ENCODE data around the gene DYNC1I1. TPM values are rescaled to one million over a fixed set of nuclear protein-coding genes. Genes with fewer than 3 reads are reported as not detected.

DYNC1I1 gene
- total and polyA plus RNA-seq, 4 donors = 0.28 to 0.67 (median 0.39) TPM

DNA sequence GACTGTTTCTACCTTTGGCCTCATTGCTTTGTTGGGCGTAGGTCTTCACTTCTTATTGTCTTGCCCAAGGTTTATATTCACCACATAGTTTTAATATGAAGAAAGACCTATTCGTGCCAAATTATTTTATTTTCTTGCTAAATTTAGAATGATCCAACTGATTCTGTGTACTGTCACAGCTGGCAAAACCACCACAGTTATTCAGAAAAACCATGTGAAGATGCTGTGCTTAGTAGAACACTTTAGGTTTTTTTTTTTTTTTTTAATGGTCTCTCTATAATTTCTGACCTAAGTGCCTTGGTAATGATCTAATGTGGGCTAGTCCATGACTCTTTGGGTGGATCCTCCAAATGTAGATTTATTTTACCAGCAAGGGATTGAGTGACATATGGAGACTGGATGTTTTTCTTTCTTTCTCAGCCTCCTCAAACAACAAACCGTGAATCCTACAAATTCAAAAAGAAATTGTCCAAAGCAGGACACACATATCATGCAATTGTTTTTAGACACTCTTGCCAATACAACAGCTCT lies 243.8 kb downstream of the DYNC1I1 start:
- no peak overlapping the region for H3K9ac ChIP-seq (ENCODE audit: low read depth in 1 of 2, low read length in 2 of 2)

DNA sequence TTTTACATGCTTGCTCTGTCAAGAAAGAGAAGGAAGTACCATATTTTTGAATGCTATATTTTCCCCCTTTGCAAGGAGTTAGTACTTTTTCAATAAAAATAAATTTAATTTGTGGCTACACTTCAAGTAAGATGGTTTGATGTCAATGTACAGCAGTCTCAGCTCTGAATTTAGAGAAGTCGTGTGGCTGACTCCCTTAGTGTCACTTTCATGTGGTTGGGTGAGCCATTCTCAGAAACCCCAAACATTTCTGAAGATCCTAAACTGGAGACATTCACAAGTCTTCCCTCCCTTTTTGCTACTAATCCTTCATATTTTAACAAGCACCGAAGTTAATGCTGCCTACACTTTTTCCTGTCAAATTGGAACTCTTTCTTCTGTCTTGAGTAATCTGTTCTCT lies 244.4 kb downstream of the DYNC1I1 start:
- DNase-seq (ENCODE audit: low spot score) = no peak
- no peak overlapping the region for H3K4me3 ChIP-seq (ENCODE audit: low read depth in 1 of 3, low read length in 3 of 3)
- WGBS = 80% methylated on average over 2 of the region's 2 CpGs
- no peak overlapping the region for H3K27ac ChIP-seq (ENCODE audit: low read depth in 1 of 2, low read length in 2 of 2)
- H3K9ac ChIP-seq (ENCODE audit: low read depth in 1 of 2, low read length in 2 of 2) = no peak overlapping the region
- H3K4me1 ChIP-seq (ENCODE audit: control insufficient read depth in 4 of 4, insufficient read depth in 4 of 4, low read length in 3 of 4) = no peaks in the 10 kb centered on the region
- H3K9me3 ChIP-seq (ENCODE audit: control insufficient read depth in 4 of 4, low read length in 3 of 4) = no peaks in the 10 kb centered on the region
- TF ChIP-seq JUND (IDR thresholded peaks at IDR 0.05) = no peak
- no peak for TF ChIP-seq HNF4A (conservative IDR thresholded peaks at IDR 0.05)
- H3K27me3 ChIP-seq (ENCODE audit: control insufficient read depth in 4 of 4, insufficient read depth in 4 of 4, low read length in 3 of 4) = no peaks in the 10 kb centered on the region
- no peaks in the 10 kb centered on the region for H3K36me3 ChIP-seq (ENCODE audit: control insufficient read depth in 4 of 4, insufficient read depth in 3 of 4, low read depth in 1 of 4, low read length in 3 of 4)

More for the DNA sequence above, 243.8 kb downstream of the DYNC1I1 start:
- H3K4me3 ChIP-seq (ENCODE audit: low read depth in 1 of 3, low read length in 3 of 3) = no peak overlapping the region
- no peak for DNase-seq (ENCODE audit: low spot score)
- H3K27me3 ChIP-seq (ENCODE audit: control insufficient read depth in 4 of 4, insufficient read depth in 4 of 4, low read length in 3 of 4) = no peaks in the 10 kb centered on the region
- no peaks in the 10 kb centered on the region for H3K36me3 ChIP-seq (ENCODE audit: control insufficient read depth in 4 of 4, insufficient read depth in 3 of 4, low read depth in 1 of 4, low read length in 3 of 4)
- H3K27ac ChIP-seq (ENCODE audit: low read depth in 1 of 2, low read length in 2 of 2) = no peak overlapping the region
- no peaks in the 10 kb centered on the region for H3K4me1 ChIP-seq (ENCODE audit: control insufficient read depth in 4 of 4, insufficient read depth in 4 of 4, low read length in 3 of 4)
- no peaks in the 10 kb centered on the region for H3K9me3 ChIP-seq (ENCODE audit: control insufficient read depth in 4 of 4, low read length in 3 of 4)
- TF ChIP-seq RXRA (IDR thresholded peaks at IDR 0.05) = no peak
- TF ChIP-seq, protein P1, sequence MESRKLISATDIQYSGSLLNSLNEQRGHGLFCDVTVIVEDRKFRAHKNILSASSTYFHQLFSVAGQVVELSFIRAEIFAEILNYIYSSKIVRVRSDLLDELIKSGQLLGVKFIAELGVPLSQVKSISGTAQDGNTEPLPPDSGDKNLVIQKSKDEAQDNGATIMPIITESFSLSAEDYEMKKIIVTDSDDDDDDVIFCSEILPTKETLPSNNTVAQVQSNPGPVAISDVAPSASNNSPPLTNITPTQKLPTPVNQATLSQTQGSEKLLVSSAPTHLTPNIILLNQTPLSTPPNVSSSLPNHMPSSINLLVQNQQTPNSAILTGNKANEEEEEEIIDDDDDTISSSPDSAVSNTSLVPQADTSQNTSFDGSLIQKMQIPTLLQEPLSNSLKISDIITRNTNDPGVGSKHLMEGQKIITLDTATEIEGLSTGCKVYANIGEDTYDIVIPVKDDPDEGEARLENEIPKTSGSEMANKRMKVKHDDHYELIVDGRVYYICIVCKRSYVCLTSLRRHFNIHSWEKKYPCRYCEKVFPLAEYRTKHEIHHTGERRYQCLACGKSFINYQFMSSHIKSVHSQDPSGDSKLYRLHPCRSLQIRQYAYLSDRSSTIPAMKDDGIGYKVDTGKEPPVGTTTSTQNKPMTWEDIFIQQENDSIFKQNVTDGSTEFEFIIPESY (IDR thresholded peaks at IDR 0.05) = no peak
- no peak for TF ChIP-seq SP1 (IDR thresholded peaks at IDR 0.05)
- TF ChIP-seq YY1 (IDR thresholded peaks at IDR 0.05) = no peak
- TF ChIP-seq HNF4A (conservative IDR thresholded peaks at IDR 0.05) = no peak
- no peak for TF ChIP-seq RAD21 (IDR thresholded peaks at IDR 0.05)
- TF ChIP-seq, protein P2, sequence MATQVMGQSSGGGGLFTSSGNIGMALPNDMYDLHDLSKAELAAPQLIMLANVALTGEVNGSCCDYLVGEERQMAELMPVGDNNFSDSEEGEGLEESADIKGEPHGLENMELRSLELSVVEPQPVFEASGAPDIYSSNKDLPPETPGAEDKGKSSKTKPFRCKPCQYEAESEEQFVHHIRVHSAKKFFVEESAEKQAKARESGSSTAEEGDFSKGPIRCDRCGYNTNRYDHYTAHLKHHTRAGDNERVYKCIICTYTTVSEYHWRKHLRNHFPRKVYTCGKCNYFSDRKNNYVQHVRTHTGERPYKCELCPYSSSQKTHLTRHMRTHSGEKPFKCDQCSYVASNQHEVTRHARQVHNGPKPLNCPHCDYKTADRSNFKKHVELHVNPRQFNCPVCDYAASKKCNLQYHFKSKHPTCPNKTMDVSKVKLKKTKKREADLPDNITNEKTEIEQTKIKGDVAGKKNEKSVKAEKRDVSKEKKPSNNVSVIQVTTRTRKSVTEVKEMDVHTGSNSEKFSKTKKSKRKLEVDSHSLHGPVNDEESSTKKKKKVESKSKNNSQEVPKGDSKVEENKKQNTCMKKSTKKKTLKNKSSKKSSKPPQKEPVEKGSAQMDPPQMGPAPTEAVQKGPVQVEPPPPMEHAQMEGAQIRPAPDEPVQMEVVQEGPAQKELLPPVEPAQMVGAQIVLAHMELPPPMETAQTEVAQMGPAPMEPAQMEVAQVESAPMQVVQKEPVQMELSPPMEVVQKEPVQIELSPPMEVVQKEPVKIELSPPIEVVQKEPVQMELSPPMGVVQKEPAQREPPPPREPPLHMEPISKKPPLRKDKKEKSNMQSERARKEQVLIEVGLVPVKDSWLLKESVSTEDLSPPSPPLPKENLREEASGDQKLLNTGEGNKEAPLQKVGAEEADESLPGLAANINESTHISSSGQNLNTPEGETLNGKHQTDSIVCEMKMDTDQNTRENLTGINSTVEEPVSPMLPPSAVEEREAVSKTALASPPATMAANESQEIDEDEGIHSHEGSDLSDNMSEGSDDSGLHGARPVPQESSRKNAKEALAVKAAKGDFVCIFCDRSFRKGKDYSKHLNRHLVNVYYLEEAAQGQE (IDR thresholded peaks at IDR 0.05) = no peak
- TF ChIP-seq, protein P3, sequence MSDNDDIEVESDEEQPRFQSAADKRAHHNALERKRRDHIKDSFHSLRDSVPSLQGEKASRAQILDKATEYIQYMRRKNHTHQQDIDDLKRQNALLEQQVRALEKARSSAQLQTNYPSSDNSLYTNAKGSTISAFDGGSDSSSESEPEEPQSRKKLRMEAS (IDR thresholded peaks at IDR 0.05) = no peak
- TF ChIP-seq JUND (IDR thresholded peaks at IDR 0.05) = no peak
- TF ChIP-seq, protein P4, sequence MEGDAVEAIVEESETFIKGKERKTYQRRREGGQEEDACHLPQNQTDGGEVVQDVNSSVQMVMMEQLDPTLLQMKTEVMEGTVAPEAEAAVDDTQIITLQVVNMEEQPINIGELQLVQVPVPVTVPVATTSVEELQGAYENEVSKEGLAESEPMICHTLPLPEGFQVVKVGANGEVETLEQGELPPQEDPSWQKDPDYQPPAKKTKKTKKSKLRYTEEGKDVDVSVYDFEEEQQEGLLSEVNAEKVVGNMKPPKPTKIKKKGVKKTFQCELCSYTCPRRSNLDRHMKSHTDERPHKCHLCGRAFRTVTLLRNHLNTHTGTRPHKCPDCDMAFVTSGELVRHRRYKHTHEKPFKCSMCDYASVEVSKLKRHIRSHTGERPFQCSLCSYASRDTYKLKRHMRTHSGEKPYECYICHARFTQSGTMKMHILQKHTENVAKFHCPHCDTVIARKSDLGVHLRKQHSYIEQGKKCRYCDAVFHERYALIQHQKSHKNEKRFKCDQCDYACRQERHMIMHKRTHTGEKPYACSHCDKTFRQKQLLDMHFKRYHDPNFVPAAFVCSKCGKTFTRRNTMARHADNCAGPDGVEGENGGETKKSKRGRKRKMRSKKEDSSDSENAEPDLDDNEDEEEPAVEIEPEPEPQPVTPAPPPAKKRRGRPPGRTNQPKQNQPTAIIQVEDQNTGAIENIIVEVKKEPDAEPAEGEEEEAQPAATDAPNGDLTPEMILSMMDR (IDR thresholded peaks at IDR 0.05; ENCODE audit: low read depth, low read length, missing input control) = no peak
- no peak for TF ChIP-seq NR2F2 (IDR thresholded peaks at IDR 0.05)
- no peak for TF ChIP-seq FOXA1 (IDR thresholded peaks at IDR 0.05)
- TF ChIP-seq EGR1 (IDR thresholded peaks at IDR 0.05; ENCODE audit: low read depth in 2 of 2) = no peak
- 87% methylated on average over 3 of the region's 3 CpGs for WGBS
